OCI-LY1 (cell line): ENCODE data around the gene PCSK7.

Source experiments
- H2AFZ ChIP-seq: fragments of 200-600 bp; sonication (generic), shearing (Covaris generic); 2 replicates; pipeline ENCODE4 v1.6.0; 2014; ENCODE audit warnings: antibody characterized with exemption, mild to moderate bottlenecking, low read length
- H3F3A ChIP-seq: fragments of 200-600 bp; sonication (generic), shearing (Covaris generic); 2 replicates; pipeline ENCODE4 v1.6.0; 2014; ENCODE audit warnings: mild to moderate bottlenecking, antibody characterized with exemption, low read length, moderate library complexity; ENCODE audit not compliant: insufficient read depth
- H3K27ac ChIP-seq: fragments of 200-600 bp; sonication (generic); 2 replicates; pipeline ENCODE4 v1.5.1; 2014; ENCODE audit warnings: low read length, mixed run types, mild to moderate bottlenecking, low read depth; ENCODE audit not compliant: poor library complexity, severe bottlenecking
- H3K27me3 ChIP-seq: fragments of 200-600 bp; sonication (generic); 2 replicates; pipeline ENCODE4 v1.6.0; 2014; ENCODE audit warnings: antibody characterized with exemption, mild to moderate bottlenecking, low read length, moderate library complexity; ENCODE audit not compliant: insufficient read depth
- H3K36me3 ChIP-seq: fragments of 200-600 bp; sonication (generic); 2 replicates; pipeline ENCODE4 v1.6.1; 2014; ENCODE audit warnings: mild to moderate bottlenecking, antibody characterized with exemption, low read length, moderate library complexity, mixed read lengths; ENCODE audit not compliant: insufficient read depth
- H3K4me1 ChIP-seq: fragments of 200-600 bp; sonication (generic); 2 replicates; pipeline ENCODE4 v1.5.1; 2014; ENCODE audit warnings: mild to moderate bottlenecking, low read length, moderate library complexity; ENCODE audit not compliant: insufficient read depth, severe bottlenecking
- H3K4me2 ChIP-seq: fragments of 200-600 bp; sonication (generic), shearing (Covaris generic); 2 replicates; pipeline ENCODE4 v1.6.1; 2014; ENCODE audit warnings: low read length
- H3K4me3 ChIP-seq: fragments of 200-600 bp; sonication (generic); 2 replicates; pipeline ENCODE4 v1.5.1; 2014; ENCODE audit warnings: low read length, low read depth, mild to moderate bottlenecking, mixed read lengths; ENCODE audit not compliant: poor library complexity, severe bottlenecking
- H3K79me2 ChIP-seq: fragments of 200-600 bp; shearing (Covaris generic); 2 replicates; pipeline ENCODE4 v1.6.1; 2016; ENCODE audit warnings: mixed run types, low read length, mixed read lengths; ENCODE audit not compliant: insufficient read depth
- H3K9ac ChIP-seq: fragments of 200-600 bp; sonication (generic), shearing (Covaris generic); 2 replicates; pipeline ENCODE4 v1.6.1; 2014; ENCODE audit warnings: mild to moderate bottlenecking, low read length, mixed read lengths
- H3K9me2 ChIP-seq: fragments of 200-600 bp; sonication (generic), shearing (Covaris generic); 2 replicates; pipeline ENCODE4 v1.6.1; 2014; ENCODE audit warnings: low read depth, mild to moderate bottlenecking, low read length, mixed read lengths
- H3K9me3 ChIP-seq: fragments of 200-600 bp; shearing (Covaris generic); 2 replicates; pipeline ENCODE4 v1.6.1; 2014; ENCODE audit warnings: low read length, mixed read lengths
- H4K20me1 ChIP-seq: fragments of 200-600 bp; sonication (generic), shearing (Covaris generic); 2 replicates; pipeline ENCODE4 v1.6.0; 2016; ENCODE audit warnings: mild to moderate bottlenecking, low read length; ENCODE audit not compliant: insufficient read depth
- EZH2 ChIP-seq: fragments of 200-600 bp; sonication (generic), shearing (Covaris generic); IDR thresholded peaks from 2 replicates; pipeline ENCODE4 v1.8.0; 2017; ENCODE audit warnings: borderline replicate concordance, mixed run types, mild to moderate bottlenecking, antibody characterized with exemption, low read length, moderate library complexity, mixed read lengths
- TF ChIP-seq, protein P1 (sequence below): fragments of 200-600 bp; sonication (generic), shearing (Covaris generic); IDR thresholded peaks from 2 replicates; pipeline ENCODE4 v1.5.1; 2017; ENCODE audit warnings: mild to moderate bottlenecking, antibody characterized with exemption, low read length, moderate library complexity, mixed read lengths

Gene PCSK7

GRCh38 chr11:117230999-117231841 lies 653 bp downstream of the PCSK7 start:
- Histone ChIP-seq H3K4me1 (peaks cover 31% of the 10 kb centered on the region), H3K9ac (peak overlapping the region; percentile 93), H3K27me3 (no peaks in the 10 kb centered on the region), H3K36me3 (peaks cover 27% of the 10 kb centered on the region), H4K20me1 (no peaks in the 10 kb centered on the region), H3K27ac (peak overlapping the region; percentile 77), H3F3A (no peaks in the 10 kb centered on the region), H3K9me2 (no peaks in the 10 kb centered on the region), H3K4me2 (peak overlapping the region; percentile 78), H3K4me3 (peak overlapping the region; percentile 94), H3K9me3 (no peaks in the 10 kb centered on the region), H3K79me2 (peaks cover 7% of the 10 kb centered on the region; the same call in 1 of the 2 replicates), H2AFZ (no peak overlapping the region)
- TF ChIP-seq EZH2: no peak
- TF ChIP-seq, protein P1, sequence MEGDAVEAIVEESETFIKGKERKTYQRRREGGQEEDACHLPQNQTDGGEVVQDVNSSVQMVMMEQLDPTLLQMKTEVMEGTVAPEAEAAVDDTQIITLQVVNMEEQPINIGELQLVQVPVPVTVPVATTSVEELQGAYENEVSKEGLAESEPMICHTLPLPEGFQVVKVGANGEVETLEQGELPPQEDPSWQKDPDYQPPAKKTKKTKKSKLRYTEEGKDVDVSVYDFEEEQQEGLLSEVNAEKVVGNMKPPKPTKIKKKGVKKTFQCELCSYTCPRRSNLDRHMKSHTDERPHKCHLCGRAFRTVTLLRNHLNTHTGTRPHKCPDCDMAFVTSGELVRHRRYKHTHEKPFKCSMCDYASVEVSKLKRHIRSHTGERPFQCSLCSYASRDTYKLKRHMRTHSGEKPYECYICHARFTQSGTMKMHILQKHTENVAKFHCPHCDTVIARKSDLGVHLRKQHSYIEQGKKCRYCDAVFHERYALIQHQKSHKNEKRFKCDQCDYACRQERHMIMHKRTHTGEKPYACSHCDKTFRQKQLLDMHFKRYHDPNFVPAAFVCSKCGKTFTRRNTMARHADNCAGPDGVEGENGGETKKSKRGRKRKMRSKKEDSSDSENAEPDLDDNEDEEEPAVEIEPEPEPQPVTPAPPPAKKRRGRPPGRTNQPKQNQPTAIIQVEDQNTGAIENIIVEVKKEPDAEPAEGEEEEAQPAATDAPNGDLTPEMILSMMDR: no peak

- Histone ChIP-seq H3K4me1 (peaks cover 31% of the 10 kb centered on the region), H3K9me2 (no peaks in the 10 kb centered on the region), H3K36me3 (peaks cover 33% of the 10 kb centered on the region), H3K27me3 (no peaks in the 10 kb centered on the region), H3K79me2 (peaks cover 7% of the 10 kb centered on the region; the same call in 1 of the 2 replicates), H3K27ac (peak overlapping the region; percentile 77), H3K4me3 (peak overlapping the region; percentile 94), H4K20me1 (no peaks in the 10 kb centered on the region), H2AFZ (no peak overlapping the region), H3K9me3 (no peaks in the 10 kb centered on the region), H3K9ac (peak overlapping the region; percentile 93), H3F3A (no peaks in the 10 kb centered on the region), H3K4me2 (peak overlapping the region; percentile 78)
- TF ChIP-seq, protein P1: no peak
- no peak for TF ChIP-seq EZH2
These were observed 1.4 kb downstream of the PCSK7 start for GRCh38 chr11:117230286-117230961.

DNA sequence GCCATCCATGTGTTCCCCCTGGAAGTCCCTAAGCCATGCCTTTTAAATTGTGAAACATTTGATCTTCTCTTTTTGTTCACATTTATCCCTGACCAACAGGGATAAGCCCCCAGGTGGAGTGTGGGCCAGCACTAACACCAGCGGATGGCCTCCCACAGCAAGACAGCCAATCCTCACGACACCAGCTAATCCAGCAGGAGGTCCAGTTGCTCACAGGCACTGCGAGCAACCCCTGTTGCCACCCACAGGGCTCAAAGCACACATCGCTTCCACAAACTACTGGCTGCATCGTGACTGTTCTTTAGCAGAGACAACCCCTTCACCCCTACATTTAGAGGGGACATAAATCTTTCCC lies 2.0 kb downstream of the PCSK7 start:
- no peaks in the 10 kb centered on the region for H3K9me3 ChIP-seq
- peak overlapping the region; percentile 94 for H3K4me3 ChIP-seq
- H3K4me1 ChIP-seq: peaks cover 31% of the 10 kb centered on the region
- H2AFZ ChIP-seq: no peak overlapping the region
- H3K4me2 ChIP-seq: peak overlapping the region; percentile 78
- TF ChIP-seq, protein P1: no peak
- TF ChIP-seq EZH2: no peak
- H3K9ac ChIP-seq: peak overlapping the region; percentile 93; the same call in 1 of the 2 replicates
- no peaks in the 10 kb centered on the region for H3K9me2 ChIP-seq
- H4K20me1 ChIP-seq: no peaks in the 10 kb centered on the region
- no peaks in the 10 kb centered on the region for H3F3A ChIP-seq
- peaks cover 34% of the 10 kb centered on the region for H3K36me3 ChIP-seq
- H3K79me2 ChIP-seq: peaks cover 7% of the 10 kb centered on the region; the same call in 1 of the 2 replicates
- no peaks in the 10 kb centered on the region for H3K27me3 ChIP-seq
- peak overlapping the region; percentile 77 for H3K27ac ChIP-seq
